Measurements from ENCODE around the gene VPS37B. TPM values are rescaled to one million over a fixed set of nuclear protein-coding genes. Genes with fewer than 3 reads are reported as not detected.
A peak's percentile ranks its signal among the peaks of the same experiment; 100 is the strongest.

VPS37B gene
- total and polyA plus RNA-seq, 2 donors (not counting 3 experiments of a cell fraction or from before 2014, with no cell fraction given), result 39.5 to 45.9 TPM

DNA sequence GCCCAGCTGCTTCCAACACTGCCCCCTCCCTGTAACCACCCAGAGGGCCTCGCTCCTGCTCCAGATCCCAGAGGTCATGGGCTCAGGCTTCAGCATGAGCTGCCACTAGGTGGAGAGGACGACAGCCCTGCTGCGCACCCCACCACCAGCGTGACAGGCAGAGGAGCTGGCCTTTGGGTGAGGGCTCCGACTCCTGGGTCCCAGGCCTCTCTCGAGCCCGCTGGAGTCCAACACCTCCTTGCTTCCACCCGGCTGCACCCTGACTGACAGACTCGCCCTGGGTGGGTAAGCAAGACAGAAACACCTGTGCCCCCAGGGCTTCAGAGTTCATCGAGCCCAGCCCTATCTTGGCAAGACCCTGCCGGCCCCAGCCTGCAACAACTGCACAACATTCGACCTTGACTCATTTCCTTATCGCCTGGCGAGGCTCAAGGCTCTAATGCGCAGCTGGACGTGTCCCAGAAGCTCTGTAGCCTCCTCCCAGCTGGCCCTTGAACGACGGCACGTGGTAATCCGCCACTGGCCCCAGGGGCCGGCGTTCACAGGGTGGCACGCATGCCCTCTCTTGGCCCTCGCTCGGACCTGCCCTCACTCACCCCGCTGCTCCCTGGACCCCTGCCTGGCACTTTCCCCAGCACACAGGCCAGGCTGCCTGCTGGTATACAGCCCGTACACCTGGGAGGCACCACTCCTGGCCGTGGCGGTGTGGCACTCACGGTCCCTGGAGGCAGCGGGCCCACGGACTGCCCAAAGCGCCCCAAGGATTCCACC, 28.0 kb downstream of the VPS37B start:
- POLR2A ChIA-PET, result no interaction called here

More for the DNA sequence above, 28.0 kb downstream of the VPS37B start:
- no TSS peak for BruUV-seq (replicated peaks)
- H3K9me3 ChIP-seq (replicated peaks; ENCODE audit: control insufficient read depth, insufficient read depth, low read length), result no peaks in the 10 kb centered on the region
- no peak overlapping the region for H3K27ac ChIP-seq (ENCODE audit: insufficient read depth, low read depth, low read length)
- peaks cover 28% of the 10 kb centered on the region for H3K4me1 ChIP-seq (ENCODE audit: control insufficient read depth, extremely low read depth, insufficient read depth, low read length)
- peaks cover 29% of the 10 kb centered on the region for H3K79me2 ChIP-seq (ENCODE audit: control insufficient read depth, insufficient read depth, low read length)
- peak; percentile 30 for DNase-seq (ENCODE audit: low read depth, low spot score)
- no peaks in the 10 kb centered on the region for H3K27me3 ChIP-seq (ENCODE audit: control insufficient read depth in 2 of 2, insufficient read depth in 2 of 2, low read length in 2 of 2)
- H3K4me3 ChIP-seq (replicated peaks in 1 of 3; ENCODE audit: insufficient read depth in 1 of 3, low read depth in 1 of 3, low read length in 3 of 3), result no peak overlapping the region
- no peak overlapping the region for H2AFZ ChIP-seq (ENCODE audit: low read depth, low read length)
- no peak overlapping the region for H3K9ac ChIP-seq (replicated peaks; ENCODE audit: extremely low read depth, insufficient read depth, low read length)
- CTCF ChIA-PET, result interaction anchor here (1.0 to 2.3 kb wide), 10 partner anchors 9 to 370 kb away, joined by 3 to 16 read pairs (median 4); partner anchors contain the start of gene MPHOSPH9
- H3K4me2 ChIP-seq (ENCODE audit: insufficient read depth, low read length), result no peak overlapping the region
- peak; percentile 87 for FAIRE-seq
- no peaks in the 10 kb centered on the region for H4K20me1 ChIP-seq (replicated peaks; ENCODE audit: control insufficient read depth, extremely low read depth, insufficient read depth, low read length)
- intact Hi-C loops (cut with micrococcal nuclease) (loop anchor here (5.0 kb wide), 1 partner anchor 369 kb away; no protein-coding TSS in a partner anchor), dilution Hi-C loops (cut with MboI; ENCODE audit: extremely low pct_ligation_motif_present, low sequenced_read_pairs) (no loop called here)
- TF ChIP-seq FOS (IDR thresholded peaks at IDR 0.05; ENCODE audit: borderline replicate concordance, insufficient read depth, low read length) (no peak), POLR2A (IDR thresholded peaks at IDR 0.05; ENCODE audit: low read depth, low read length) (no peak), MYC (IDR thresholded peaks at IDR 0.05; ENCODE audit: low read depth, low read length) (no peak), POLR2AphosphoS5 (IDR thresholded peaks at IDR 0.05; ENCODE audit: insufficient read depth, low read depth, low read length) (peak; percentile 42), JUN (IDR thresholded peaks at IDR 0.05; ENCODE audit: borderline replicate concordance, insufficient read depth, insufficient read length, low read depth) (no peak), MAX (IDR thresholded peaks at IDR 0.05; ENCODE audit: insufficient read depth, insufficient read length) (no peak), CTCF (IDR thresholded peaks at IDR 0.05; ENCODE audit: extremely low read depth in 1 of 2, insufficient read depth in 1 of 2, low read depth in 1 of 2, low read length in 2 of 2) (peak in 1 of 2 donors; percentile 35), EZH2 (IDR thresholded peaks at IDR 0.05; ENCODE audit: borderline replicate concordance, low read depth, low read length, severe bottlenecking) (no peak), GATA2 (IDR thresholded peaks at IDR 0.05; ENCODE audit: insufficient read depth, insufficient read length, low read depth, low read length) (no peak)
- H3K36me3 ChIP-seq (ENCODE audit: control insufficient read depth in 2 of 2, extremely low read depth in 1 of 2, insufficient read depth in 2 of 2, low read length in 2 of 2), result peaks cover 20 to 22% of the 10 kb centered on the region in 2 experiments
- H3K9me1 ChIP-seq (replicated peaks; ENCODE audit: control insufficient read depth, extremely low read depth, insufficient read depth, low read length), result no peaks in the 10 kb centered on the region
